GM10248 (cell line): Measurements from ENCODE around the gene MTOR.

Experiments
- CTCF ChIA-PET: fragments of 300-600 bp; sonication (Branson Sonifier 250); formaldehyde crosslinking; extraction: SDS; loops from one replicate; lab custom pipeline; 2021; ENCODE audit warnings: antibody characterized with exemption; lab: Yijun Ruan, JAX
- POLR2A ChIA-PET: fragments of 350-650 bp; sonication (Branson Sonifier 250); formaldehyde crosslinking; extraction: SDS; loops from one replicate; lab custom pipeline; 2020; ENCODE audit warnings: antibody characterized with exemption; lab: Yijun Ruan, JAX
- DNase-seq: peaks from one replicate; pipeline ENCODE4 v3.0.0; 2012; ENCODE audit errors: extremely low spot score
- CTCF ChIP-seq: IDR thresholded peaks from 2 replicates; pipeline ENCODE4 v1.5.1; 2012; ENCODE audit warnings: mild to moderate bottlenecking, low read depth; ENCODE audit errors: extremely low read depth, missing control alignments, control extremely low read depth

The MTOR gene

DNA sequence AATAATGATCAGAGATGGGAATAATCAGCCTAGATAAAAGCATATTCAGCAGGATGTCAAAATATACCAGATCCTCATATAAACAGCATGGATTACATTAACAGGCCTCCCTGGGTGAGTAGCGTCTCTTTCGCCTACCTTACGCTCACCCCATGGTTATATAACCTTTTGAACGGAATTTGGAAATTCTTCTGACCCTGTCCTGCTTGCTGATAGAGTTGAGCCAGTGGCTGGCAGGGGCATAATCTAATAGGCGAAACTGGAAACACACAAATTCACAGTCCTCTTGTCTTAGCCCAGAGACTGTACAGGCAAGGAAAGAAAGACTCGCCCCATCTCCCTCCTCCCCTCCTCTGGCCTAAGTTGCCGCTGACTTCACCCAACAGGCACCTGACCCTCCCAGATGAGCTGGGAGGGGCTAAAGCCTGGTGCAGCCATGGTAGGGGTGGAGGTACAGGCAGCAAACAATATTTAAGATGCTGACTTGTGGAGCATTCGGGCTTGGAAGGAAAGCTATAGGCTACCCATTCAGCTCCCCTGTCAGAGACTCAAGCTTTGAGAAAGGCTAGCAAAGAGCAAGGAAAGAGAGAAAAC is 73.4 kb downstream of the MTOR start, which contains the start of gene ANGPTL7:
ANGPTL7 (plus strand) TSS at position 498 of the 594 bp plus-strand sequence. CDS start 225 bp downstream, outside the sequence.
- TF ChIP-seq CTCF: no peak
- DNase-seq: no peak

DNA sequence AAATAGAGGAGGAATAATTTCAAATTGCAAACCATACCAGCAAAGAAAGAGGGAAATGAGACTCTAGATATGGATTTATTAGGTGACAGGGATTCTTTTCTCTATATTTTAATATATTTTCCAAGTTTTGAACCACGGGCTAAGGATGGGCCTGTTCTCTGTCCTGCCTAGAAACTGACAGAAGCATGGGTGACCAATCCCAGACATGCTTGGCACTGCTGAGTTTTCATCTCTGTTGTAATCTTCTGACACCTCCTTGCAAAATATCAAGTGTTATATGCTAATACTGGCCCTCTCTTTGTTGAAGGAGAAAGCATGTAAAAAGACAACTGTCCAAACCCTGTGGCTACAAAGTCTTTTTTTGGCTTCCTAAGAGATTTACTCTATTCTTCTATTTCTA is 74.0 kb downstream of the MTOR start:
- ChIA-PET POLR2A (no interaction called here), CTCF (interaction anchor here (0.9 kb wide), 1 partner anchor 9 kb away, joined by 3 read pairs; no protein-coding TSS in a partner anchor)
- no peak for DNase-seq
- no peak for TF ChIP-seq CTCF

More for the DNA sequence above, 73.4 kb downstream of the MTOR start, which contains the start of gene ANGPTL7:
- ChIA-PET POLR2A (no interaction called here), CTCF (interaction anchor here (1.3 kb wide), 1 partner anchor 12 kb away, joined by 5 read pairs; no protein-coding TSS in a partner anchor)

- TF ChIP-seq CTCF: no peak
- POLR2A ChIA-PET: no interaction called here
- CTCF ChIA-PET: interaction anchor here (0.9 to 1.3 kb wide), 3 partner anchors 8 to 19 kb away, joined by 3 to 4 read pairs (median 3); no protein-coding TSS in a partner anchor
- no peak for DNase-seq
Measured at GRCh38 chr1:11187931-11188330, 74.4 kb downstream of the MTOR start.

DNA sequence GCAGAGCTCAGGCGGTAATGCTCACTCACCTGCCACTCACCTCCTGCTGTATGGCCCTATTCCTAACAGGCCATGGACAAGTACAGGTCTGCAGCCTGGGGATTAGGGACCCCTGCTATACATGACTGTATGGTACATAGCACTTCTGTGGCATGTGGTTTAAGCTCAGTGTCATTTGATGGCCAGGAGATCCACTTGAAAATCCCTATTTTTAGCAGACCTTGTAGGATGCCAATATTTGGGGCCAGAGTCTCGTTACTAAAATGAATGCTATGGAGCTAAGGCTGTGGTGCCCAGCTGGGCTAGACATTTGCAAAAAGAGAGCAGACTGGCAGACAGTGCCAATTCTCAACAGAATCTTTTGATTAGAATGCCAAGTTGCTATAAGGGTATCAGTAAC is 74.9 kb downstream of the MTOR start:
- TF ChIP-seq CTCF: no peak
- ChIA-PET CTCF (interaction anchor here (0.9 to 1.3 kb wide), 6 partner anchors 8 to 54 kb away, joined by 3 to 4 read pairs (median 3); no protein-coding TSS in a partner anchor), POLR2A (no interaction called here)
- DNase-seq: no peak

DNA sequence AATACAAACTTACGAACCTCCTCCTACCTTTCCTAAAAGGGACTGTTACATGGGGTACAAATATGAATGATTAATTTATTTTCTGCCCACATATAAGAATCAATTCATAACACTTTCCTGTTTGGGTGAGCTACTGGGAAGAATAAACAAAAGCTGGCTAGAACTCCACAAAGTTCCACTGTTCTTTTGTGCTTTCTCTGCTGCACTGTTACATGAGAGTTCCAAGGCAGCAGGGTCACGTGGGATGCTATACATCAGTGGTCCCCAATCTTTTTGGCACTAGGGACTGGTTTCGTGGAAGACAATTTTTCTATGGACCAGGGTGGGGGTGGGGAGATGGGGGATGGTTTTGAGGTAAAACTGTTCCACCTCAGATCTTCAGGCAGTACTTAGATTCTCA is 75.4 kb downstream of the MTOR start:
- CTCF ChIA-PET: interaction anchor here (1.1 to 1.3 kb wide), 5 partner anchors 9 to 54 kb away, joined by 3 to 4 read pairs (median 3); no protein-coding TSS in a partner anchor
- DNase-seq: no peak
- TF ChIP-seq CTCF: no peak
- POLR2A ChIA-PET: no interaction called here

- POLR2A ChIA-PET: no interaction called here
- no peak for TF ChIP-seq CTCF
- CTCF ChIA-PET: interaction anchor here (0.7 to 1.6 kb wide), 3 partner anchors 12 to 51 kb away, joined by 3 read pairs; no protein-coding TSS in a partner anchor
- no peak for DNase-seq
Measured at GRCh38 chr1:11184973-11185372, 77.4 kb downstream of the MTOR start.
